GM19463 (cell line): ENCODE results near the gene TIMM50.
"Not testable (repeated sequence)": the region's sequence is repeated elsewhere in the genome, so short reads cannot be mapped to it uniquely, and the experiment has no call there.

ENCODE experiments used
- ATAC-seq: cut with Tn5 transposase; IDR thresholded peaks from one replicate; pipeline ENCODE4 v1.9.1; 2021; ENCODE audit warnings: mild to moderate bottlenecking, moderate library complexity; ENCODE audit not compliant: unreplicated experiment

Gene TIMM50

GRCh38 chr19:39480337-39481228 lies at the start of gene TIMM50:
TSS of gene TIMM50 (plus strand) at chr19:39480838. CDS start at chr19:39480854, 16 bp downstream.
- ATAC-seq, result peak; percentile 96

GRCh38 chr19:39432677-39433025 lies 48.0 kb upstream of the TIMM50 start:
- no peak for ATAC-seq

GRCh38 chr19:39433480-39434079 lies 47.1 kb upstream of the TIMM50 start:
- no peak for ATAC-seq

GRCh38 chr19:39434123-39435076 lies 46.2 kb upstream of the TIMM50 start:
- no peak for ATAC-seq

- peak; percentile 73 for ATAC-seq
These were observed 44.9 kb upstream of the TIMM50 start, which contains the start of gene RPS16 for GRCh38 chr19:39435499-39436349. TSS of gene RPS16 (minus strand) at chr19:39435949. CDS start at chr19:39435895, 54 bp downstream.

- no peak for ATAC-seq
These were observed 44.3 kb upstream of the TIMM50 start for GRCh38 chr19:39436350-39436716.

- no peak for ATAC-seq
These were observed 42.2 kb upstream of the TIMM50 start for GRCh38 chr19:39438270-39438934.

- ATAC-seq, result no peak
These were observed 35.9 kb upstream of the TIMM50 start for GRCh38 chr19:39444598-39445195.

- peak; percentile 82 for ATAC-seq
These were observed 35.2 kb upstream of the TIMM50 start, which contains the start of gene SUPT5H for GRCh38 chr19:39445196-39446111. TSS of gene SUPT5H (plus strand) at chr19:39445582. CDS start at chr19:39445891, 309 bp downstream.

GRCh38 chr19:39446365-39447084 lies 34.1 kb upstream of the TIMM50 start:
- no peak for ATAC-seq

GRCh38 chr19:39448271-39448670 lies 32.4 kb upstream of the TIMM50 start:
- ATAC-seq, result no peak

- no peak for ATAC-seq
These were observed 31.4 kb upstream of the TIMM50 start for GRCh38 chr19:39449116-39449797.

GRCh38 chr19:39451257-39451656 lies 29.4 kb upstream of the TIMM50 start:
- ATAC-seq, result not testable (repeated sequence)

GRCh38 chr19:39463403-39463802 lies 17.2 kb upstream of the TIMM50 start:
- no peak for ATAC-seq

- ATAC-seq, result no peak
These were observed 14.5 kb upstream of the TIMM50 start for GRCh38 chr19:39465956-39466747.

GRCh38 chr19:39467941-39468340 lies 12.7 kb upstream of the TIMM50 start:
- ATAC-seq, result no peak
